ENCODE results near the gene CERS6. TPM values are rescaled to one million over a fixed set of nuclear protein-coding genes. Genes with fewer than 3 reads are reported as not detected.
A peak's percentile ranks its signal among the peaks of the same experiment; 100 is the strongest.

Gene CERS6
- polyA plus RNA-seq, 1 donor (not counting 4 experiments of a cell fraction or from before 2014, with no cell fraction given) = 19.5 TPM

- no peaks in the 10 kb centered on the region for H3K9me1 ChIP-seq (ENCODE audit: control insufficient read depth, extremely low read depth, insufficient read depth, low read length)
Observed at GRCh38 chr2:168670478-168670877, 214.4 kb downstream of the CERS6 start.

GRCh38 chr2:168671932-168672331 is 215.9 kb downstream of the CERS6 start:
- DNase-seq (ENCODE audit: low read depth, low spot score) (no peak), FAIRE-seq (peak; percentile 9)
- no peak overlapping the region for H3K9ac ChIP-seq (ENCODE audit: control insufficient read depth, extremely low read depth, insufficient read depth, low read length)
- H3K9me1 ChIP-seq (ENCODE audit: control insufficient read depth, extremely low read depth, insufficient read depth, low read length) = no peaks in the 10 kb centered on the region
- H3K4me3 ChIP-seq (ENCODE audit: control insufficient read depth in 2 of 3, extremely low read depth in 1 of 3, insufficient read depth in 2 of 3, low read depth in 1 of 3, low read length in 3 of 3) = no peak overlapping the region
- no peaks in the 10 kb centered on the region for H3K9me3 ChIP-seq (ENCODE audit: control insufficient read depth, low read depth, low read length)
- H3K79me2 ChIP-seq (ENCODE audit: control insufficient read depth, insufficient read depth, low read length) = peaks cover 6% of the 10 kb centered on the region
- no peak overlapping the region for H3K4me2 ChIP-seq (ENCODE audit: control insufficient read depth, extremely low read depth, insufficient read depth, low read depth, low read length)
- TF ChIP-seq, protein P1, sequence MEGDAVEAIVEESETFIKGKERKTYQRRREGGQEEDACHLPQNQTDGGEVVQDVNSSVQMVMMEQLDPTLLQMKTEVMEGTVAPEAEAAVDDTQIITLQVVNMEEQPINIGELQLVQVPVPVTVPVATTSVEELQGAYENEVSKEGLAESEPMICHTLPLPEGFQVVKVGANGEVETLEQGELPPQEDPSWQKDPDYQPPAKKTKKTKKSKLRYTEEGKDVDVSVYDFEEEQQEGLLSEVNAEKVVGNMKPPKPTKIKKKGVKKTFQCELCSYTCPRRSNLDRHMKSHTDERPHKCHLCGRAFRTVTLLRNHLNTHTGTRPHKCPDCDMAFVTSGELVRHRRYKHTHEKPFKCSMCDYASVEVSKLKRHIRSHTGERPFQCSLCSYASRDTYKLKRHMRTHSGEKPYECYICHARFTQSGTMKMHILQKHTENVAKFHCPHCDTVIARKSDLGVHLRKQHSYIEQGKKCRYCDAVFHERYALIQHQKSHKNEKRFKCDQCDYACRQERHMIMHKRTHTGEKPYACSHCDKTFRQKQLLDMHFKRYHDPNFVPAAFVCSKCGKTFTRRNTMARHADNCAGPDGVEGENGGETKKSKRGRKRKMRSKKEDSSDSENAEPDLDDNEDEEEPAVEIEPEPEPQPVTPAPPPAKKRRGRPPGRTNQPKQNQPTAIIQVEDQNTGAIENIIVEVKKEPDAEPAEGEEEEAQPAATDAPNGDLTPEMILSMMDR (optimal IDR thresholded peaks at IDR 0.05 in 1 of 3, IDR thresholded peaks at IDR 0.05 in 1 of 3, conservative IDR thresholded peaks at IDR 0.05 in 1 of 3; ENCODE audit: extremely low read depth in 1 of 3, insufficient read depth in 2 of 3, low read length in 3 of 3) = no peak
- TF ChIP-seq EZH2 (IDR thresholded peaks at IDR 0.05; ENCODE audit: low read length) = no peak
- H4K20me1 ChIP-seq (ENCODE audit: control insufficient read depth, extremely low read depth, insufficient read depth, low read length) = no peaks in the 10 kb centered on the region
- peaks cover under 1% of the 10 kb centered on the region for H3K4me1 ChIP-seq (ENCODE audit: control insufficient read depth, extremely low read depth, insufficient read depth, low read length)
- H3K27ac ChIP-seq (ENCODE audit: control insufficient read depth, insufficient read depth, low read length) = no peak overlapping the region
- H3K27me3 ChIP-seq (ENCODE audit: control insufficient read depth, extremely low read depth, insufficient read depth, low read length) = no peaks in the 10 kb centered on the region
- dilution Hi-C loops (cut with MboI; ENCODE audit: extremely low pct_ligation_motif_present, low sequenced_read_pairs) = no loop called here
- H2AFZ ChIP-seq (ENCODE audit: control insufficient read depth, low read length) = no peak overlapping the region
- H3K36me3 ChIP-seq (ENCODE audit: control insufficient read depth in 2 of 2, extremely low read depth in 1 of 2, insufficient read depth in 2 of 2, low read length in 2 of 2) = no peaks in the 10 kb centered on the region

More at GRCh38 chr2:168670478-168670877, 214.4 kb downstream of the CERS6 start:
- DNase-seq (ENCODE audit: low read depth, low spot score) (no peak), FAIRE-seq (no peak)
- no peaks in the 10 kb centered on the region for H3K27me3 ChIP-seq (ENCODE audit: control insufficient read depth, extremely low read depth, insufficient read depth, low read length)
- peaks cover 3% of the 10 kb centered on the region for H3K79me2 ChIP-seq (ENCODE audit: control insufficient read depth, insufficient read depth, low read length)
- H2AFZ ChIP-seq (ENCODE audit: control insufficient read depth, low read length) = no peak overlapping the region
- dilution Hi-C loops (cut with MboI; ENCODE audit: extremely low pct_ligation_motif_present, low sequenced_read_pairs) = no loop called here
- H4K20me1 ChIP-seq (ENCODE audit: control insufficient read depth, extremely low read depth, insufficient read depth, low read length) = no peaks in the 10 kb centered on the region
- no peaks in the 10 kb centered on the region for H3K9me3 ChIP-seq (ENCODE audit: control insufficient read depth, low read depth, low read length)
- no peak overlapping the region for H3K4me3 ChIP-seq (ENCODE audit: control insufficient read depth in 2 of 3, extremely low read depth in 1 of 3, insufficient read depth in 2 of 3, low read depth in 1 of 3, low read length in 3 of 3)
- H3K4me2 ChIP-seq (ENCODE audit: control insufficient read depth, extremely low read depth, insufficient read depth, low read depth, low read length) = no peak overlapping the region
- no peak overlapping the region for H3K27ac ChIP-seq (ENCODE audit: control insufficient read depth, insufficient read depth, low read length)
- peaks cover 11% of the 10 kb centered on the region for H3K4me1 ChIP-seq (ENCODE audit: control insufficient read depth, extremely low read depth, insufficient read depth, low read length)
- no peaks in the 10 kb centered on the region for H3K36me3 ChIP-seq (ENCODE audit: control insufficient read depth in 2 of 2, extremely low read depth in 1 of 2, insufficient read depth in 2 of 2, low read length in 2 of 2)
- H3K9ac ChIP-seq (ENCODE audit: control insufficient read depth, extremely low read depth, insufficient read depth, low read length) = no peak overlapping the region
- TF ChIP-seq, protein P1 (optimal IDR thresholded peaks at IDR 0.05 in 1 of 3, IDR thresholded peaks at IDR 0.05 in 1 of 3, conservative IDR thresholded peaks at IDR 0.05 in 1 of 3; ENCODE audit: extremely low read depth in 1 of 3, insufficient read depth in 2 of 3, low read length in 3 of 3) = no peak
- no peak for TF ChIP-seq EZH2 (IDR thresholded peaks at IDR 0.05; ENCODE audit: low read length)
